Neural cell (in vitro differentiated cells): ENCODE results near the gene FLOT2. TPM values are rescaled to one million over a fixed set of nuclear protein-coding genes. Genes with fewer than 3 reads are reported as not detected.
"Not testable (repeated sequence)": the region's sequence is repeated elsewhere in the genome, so short reads cannot be mapped to it uniquely, and the experiment has no call there.

ENCODE experiments used
- H2AFZ ChIP-seq: fragments of 200-600, 300-800 bp; sonication (generic), shearing (Covaris generic); 2 replicates; pipeline ENCODE4 v1.6.0; 2014; ENCODE audit warnings: low read depth, mild to moderate bottlenecking, antibody characterized with exemption, low read length, moderate library complexity
- H3F3A ChIP-seq: fragments of 200-600 bp; shearing (Covaris generic); 2 replicates; pipeline ENCODE4 v1.6.1; 2016; ENCODE audit warnings: mild to moderate bottlenecking, moderate library complexity, mixed read lengths, antibody characterized with exemption, low read length; ENCODE audit not compliant: insufficient read depth, poor library complexity, severe bottlenecking
- H3K27ac ChIP-seq: fragments of 200-600, 300-800 bp; sonication (generic), shearing (Covaris generic); 2 replicates; pipeline ENCODE4 v1.5.1; 2014; ENCODE audit warnings: mild to moderate bottlenecking, low read length, moderate library complexity
- H3K27me3 ChIP-seq: fragments of 300-800, 200-600 bp; sonication (generic), shearing (Covaris generic); 2 replicates; pipeline ENCODE4 v1.6.0; 2014; ENCODE audit warnings: mild to moderate bottlenecking, low read depth, low read length, moderate library complexity; ENCODE audit not compliant: insufficient read depth
- H3K36me3 ChIP-seq: fragments of 300-800, 200-600 bp; sonication (generic), shearing (Covaris generic); 2 replicates; pipeline ENCODE4 v1.5.1; 2014; ENCODE audit warnings: mild to moderate bottlenecking, antibody characterized with exemption, low read length, moderate library complexity; ENCODE audit not compliant: insufficient read depth
- H3K4me2 ChIP-seq: fragments of 300-800, 200-600 bp; sonication (generic), shearing (Covaris generic); 2 replicates; pipeline ENCODE4 v1.6.0; 2014; ENCODE audit warnings: mild to moderate bottlenecking, low read length
- H3K4me3 ChIP-seq: fragments of 300-800, 200-600 bp; sonication (generic), shearing (Covaris generic); 2 replicates; pipeline ENCODE4 v1.5.1; 2014; ENCODE audit warnings: mild to moderate bottlenecking, low read length, moderate library complexity
- H3K79me2 ChIP-seq: fragments of 200-600 bp; shearing (Covaris generic); replicated peaks from 2 replicates; pipeline ENCODE4 v1.6.0; 2014; ENCODE audit warnings: mild to moderate bottlenecking, low read length, moderate library complexity; ENCODE audit not compliant: insufficient read depth
- H3K9ac ChIP-seq: fragments of 300-800, 200-600 bp; sonication (generic), shearing (Covaris generic); 2 replicates; pipeline ENCODE4 v1.6.1; 2016; ENCODE audit warnings: mild to moderate bottlenecking, low read length, mixed read lengths
- H3K9me2 ChIP-seq: fragments of 200-600 bp; shearing (Covaris generic); 2 replicates; pipeline ENCODE4 v1.6.1; 2016; ENCODE audit warnings: mild to moderate bottlenecking, low read length, mixed read lengths; ENCODE audit not compliant: insufficient read depth
- H3K9me3 ChIP-seq: fragments of 200-600, 300-800 bp; sonication (generic), shearing (Covaris generic); 2 replicates; pipeline ENCODE4 v1.6.1; 2016; ENCODE audit warnings: mild to moderate bottlenecking, mixed run types, low read length, moderate library complexity, mixed read lengths
- H4K20me1 ChIP-seq: fragments of 200-600 bp; shearing (Covaris generic); 2 replicates; pipeline ENCODE4 v1.6.1; 2016; ENCODE audit warnings: mild to moderate bottlenecking, mixed run types; ENCODE audit not compliant: insufficient read depth
- CTCF ChIP-seq: fragments of 450-650 bp; IDR thresholded peaks from 2 replicates; pipeline ENCODE4 v1.5.1; 2014; ENCODE audit warnings: antibody characterized with exemption, mild to moderate bottlenecking, moderate library complexity; ENCODE audit not compliant: poor library complexity, severe bottlenecking
- EP300 ChIP-seq: fragments of 450-650 bp; conservative IDR thresholded peaks from 2 replicates; pipeline ENCODE4 v1.6.1; 2014; ENCODE audit warnings: antibody characterized with exemption, mild to moderate bottlenecking, moderate library complexity; ENCODE audit not compliant: poor library complexity, severe bottlenecking
- EZH2 ChIP-seq: fragments of 200-600, 300-800 bp; shearing (Covaris generic), sonication (generic); IDR thresholded peaks from 2 replicates; pipeline ENCODE4 v1.6.1; 2014; ENCODE audit warnings: antibody characterized with exemption, low read length, borderline replicate concordance, mild to moderate bottlenecking; ENCODE audit not compliant: insufficient read depth, poor library complexity, severe bottlenecking
- MXI1 ChIP-seq: fragments of 450-650 bp; conservative IDR thresholded peaks from 2 replicates; pipeline ENCODE4 v1.6.1; 2014; ENCODE audit warnings: antibody characterized with exemption, mild to moderate bottlenecking; ENCODE audit not compliant: poor library complexity, severe bottlenecking
- POLR2AphosphoS5 ChIP-seq: IDR thresholded peaks from 2 replicates; pipeline ENCODE4 v1.6.1; 2012
- RAD21 ChIP-seq: fragments of 450-650 bp; conservative IDR thresholded peaks from 2 replicates; pipeline ENCODE4 v1.6.1; 2014; ENCODE audit warnings: antibody characterized with exemption, mild to moderate bottlenecking, moderate library complexity
- REST ChIP-seq: IDR thresholded peaks from 2 replicates; pipeline ENCODE4 v1.6.1; 2012; ENCODE audit warnings: borderline replicate concordance
- SMC3 ChIP-seq: fragments of 450-650 bp; conservative IDR thresholded peaks from 2 replicates; pipeline ENCODE4 v1.6.1; 2014; ENCODE audit warnings: antibody characterized with exemption, mild to moderate bottlenecking, moderate library complexity; ENCODE audit not compliant: poor library complexity
- TAF1 ChIP-seq: IDR thresholded peaks from 2 replicates; pipeline ENCODE4 v1.6.1; 2012; ENCODE audit warnings: low read depth
- polyA plus RNA-seq: library from polyadenylated mRNA; depleted of rRNA; stranded (reverse); fragments of >200 nt; gene quantifications from 2 replicates; pipeline ENCODE4 v1.2.3, GENCODE V29; 2014

The FLOT2 gene
- polyA plus RNA-seq, 1 donor from 2014 or later: 27.5 TPM

GRCh38 chr17:28849281-28849680 is 48.3 kb downstream of the FLOT2 start:
- H3K9me3 ChIP-seq: no peaks in the 10 kb centered on the region
- H2AFZ ChIP-seq: no peak overlapping the region
- no peak overlapping the region for H3K9ac ChIP-seq
- TF ChIP-seq CTCF (no peak), REST (no peak), EZH2 (no peak), RAD21 (no peak), SMC3 (no peak), POLR2AphosphoS5 (no peak), TAF1 (no peak), EP300 (no peak), MXI1 (no peak)
- H3K79me2 ChIP-seq: no peaks in the 10 kb centered on the region
- H3F3A ChIP-seq: no peaks in the 10 kb centered on the region
- no peaks in the 10 kb centered on the region for H3K9me2 ChIP-seq
- H3K36me3 ChIP-seq: no peaks in the 10 kb centered on the region
- H4K20me1 ChIP-seq: no peaks in the 10 kb centered on the region
- H3K4me3 ChIP-seq: no peak overlapping the region
- no peaks in the 10 kb centered on the region for H3K27me3 ChIP-seq
- H3K27ac ChIP-seq: no peak overlapping the region
- H3K4me2 ChIP-seq: no peak overlapping the region

- not testable (repeated sequence) for H3K27me3 ChIP-seq, H4K20me1 ChIP-seq
Measured at GRCh38 chr17:28848667-28849066, 48.9 kb downstream of the FLOT2 start.

GRCh38 chr17:28846699-28847098 is 50.8 kb downstream of the FLOT2 start:
- H3K4me2 ChIP-seq, H2AFZ ChIP-seq, H3K4me3 ChIP-seq, H3K27ac ChIP-seq, H3K9ac ChIP-seq, H3K36me3 ChIP-seq, H4K20me1 ChIP-seq, H3K9me2 ChIP-seq, H3K27me3 ChIP-seq, H3K9me3 ChIP-seq, H3K79me2 ChIP-seq, H3F3A ChIP-seq: not testable (repeated sequence)

More at GRCh38 chr17:28848667-28849066, 48.9 kb downstream of the FLOT2 start:
- H2AFZ ChIP-seq, H3K79me2 ChIP-seq, H3K9ac ChIP-seq, H3K36me3 ChIP-seq, H3K27ac ChIP-seq, H3K4me2 ChIP-seq, H3F3A ChIP-seq, H3K9me3 ChIP-seq, H3K4me3 ChIP-seq, H3K9me2 ChIP-seq: not testable (repeated sequence)
